IMR-90 (cell line): ENCODE results near the gene USP10. TPM values are rescaled to one million over a fixed set of nuclear protein-coding genes. Genes with fewer than 3 reads are reported as not detected.
A peak's percentile ranks its signal among the peaks of the same experiment; 100 is the strongest.

ENCODE experiments used
- ATAC-seq: fragments of 200-7000 bp; cut with Tn5 transposase; 2 replicates; pipeline ENCODE4 v1.9.1; 2020; ENCODE audit warnings: low read depth, mild to moderate bottlenecking, moderate library complexity
- BruUV-seq: library from RNA; stranded (reverse); fragments of 400-500 nt; replicated peaks from 2 replicates; lab custom pipeline; 2021; lab: Mats Ljungman, UMichigan
- CTCF ChIA-PET: fragments of 300-600 bp; formaldehyde crosslinking; extraction: SDS; loops from one replicate; lab custom pipeline; 2021; ENCODE audit warnings: antibody characterized with exemption; lab: Yijun Ruan, JAX
- POLR2A ChIA-PET: fragments of 300-600 bp; sonication (Branson Sonifier 250); formaldehyde crosslinking; loops from one replicate; lab custom pipeline; 2022; ENCODE audit warnings: antibody characterized with exemption; ENCODE audit not compliant: unreplicated experiment; lab: Charles Lee
- DNase-seq: peaks from one replicate; pipeline ENCODE4 v3.0.0; 2013
- H2AFZ ChIP-seq: replicated peaks from 2 replicates; pipeline ENCODE3; 2013; ENCODE audit warnings: low read length, mild to moderate bottlenecking; ENCODE audit not compliant: poor library complexity
- H2AK5ac ChIP-seq: 2 replicates; pipeline ENCODE4 v1.6.1; 2013; ENCODE audit warnings: low read depth, low read length, inconsistent platforms
- H2AK9ac ChIP-seq: replicated peaks from 2 replicates; pipeline ENCODE3; 2013; ENCODE audit warnings: mild to moderate bottlenecking, low read depth, low read length, moderate library complexity; ENCODE audit not compliant: poor library complexity
- H2BK120ac ChIP-seq: 2 replicates; pipeline ENCODE4 v1.6.1; 2013; ENCODE audit warnings: low read depth, low read length, inconsistent platforms
- H2BK15ac ChIP-seq: 3 replicates; pipeline ENCODE4 v1.6.1; 2013; ENCODE audit warnings: low read depth, low read length, inconsistent platforms
- H2BK20ac ChIP-seq: 2 replicates; pipeline ENCODE4 v1.6.1; 2013; ENCODE audit warnings: low read depth, mild to moderate bottlenecking, inconsistent platforms, low read length, moderate library complexity
- H2BK5ac ChIP-seq: 2 replicates; pipeline ENCODE4 v1.6.1; 2013; ENCODE audit warnings: mild to moderate bottlenecking, low read depth, low read length, inconsistent platforms; ENCODE audit not compliant: poor library complexity, severe bottlenecking
- H3K14ac ChIP-seq: replicated peaks from 2 replicates; pipeline ENCODE4 v1.6.1; 2013; ENCODE audit warnings: low read depth, low read length, inconsistent platforms
- H3K18ac ChIP-seq: 2 replicates; pipeline ENCODE4 v1.6.1; 2013; ENCODE audit warnings: low read depth, low read length, control low read depth
- H3K23ac ChIP-seq: 2 replicates; pipeline ENCODE4 v1.6.1; 2013; ENCODE audit warnings: low read depth, low read length, inconsistent platforms
- H3K27ac ChIP-seq: 2 replicates; pipeline ENCODE4 v1.5.1; 2013; ENCODE audit warnings: mild to moderate bottlenecking, control low read depth, low read length; ENCODE audit not compliant: insufficient read depth
- H3K27me3 ChIP-seq: 2 replicates; pipeline ENCODE4 v1.6.1; 2013; ENCODE audit warnings: low read length; ENCODE audit not compliant: control insufficient read depth, insufficient read depth
- H3K36me3 ChIP-seq: 2 replicates; pipeline ENCODE4 v1.6.1; 2013; ENCODE audit warnings: low read length, mixed read lengths; ENCODE audit not compliant: control insufficient read depth, insufficient read depth
- H3K4ac ChIP-seq: 2 replicates; pipeline ENCODE4 v1.6.1; 2013; ENCODE audit warnings: low read depth, low read length, inconsistent platforms
- H3K4me1 ChIP-seq: 2 replicates; pipeline ENCODE4 v1.6.1; 2013; ENCODE audit warnings: low read length, mixed read lengths; ENCODE audit not compliant: control insufficient read depth, insufficient read depth
- H3K4me2 ChIP-seq: 2 replicates; pipeline ENCODE4 v1.6.1; 2013; ENCODE audit warnings: low read depth, mild to moderate bottlenecking, control low read depth, low read length, moderate library complexity
- H3K4me3 ChIP-seq: 2 replicates; pipeline ENCODE4 v1.5.1; 2013; ENCODE audit warnings: low read depth, mild to moderate bottlenecking, control low read depth, low read length, moderate library complexity; ENCODE audit not compliant: insufficient read depth
- H3K56ac ChIP-seq: 2 replicates; pipeline ENCODE4 v1.6.1; 2013; ENCODE audit warnings: low read length, inconsistent platforms; ENCODE audit not compliant: insufficient read depth; ENCODE audit errors: extremely low read depth
- H3K79me1 ChIP-seq, 2 experiments: 2 replicates each; pipeline ENCODE4 v1.6.1; 2013; ENCODE audit warnings: low read length in 2 of 2, inconsistent platforms in 1 of 2, low read depth in 1 of 2
- H3K9ac ChIP-seq: 2 replicates; pipeline ENCODE4 v1.6.1; 2013; ENCODE audit warnings: low read depth, low read length, control low read depth
- H3K9me1 ChIP-seq: 2 replicates; pipeline ENCODE4 v1.6.1; 2013; ENCODE audit warnings: low read length, inconsistent platforms; ENCODE audit not compliant: insufficient read depth
- H3K9me3 ChIP-seq: 2 replicates; pipeline ENCODE4 v1.6.1; 2013; ENCODE audit warnings: low read length; ENCODE audit not compliant: control insufficient read depth, insufficient read depth
- H4K20me1 ChIP-seq: 2 replicates; pipeline ENCODE4 v1.6.1; 2013; ENCODE audit warnings: low read length, inconsistent platforms; ENCODE audit not compliant: insufficient read depth
- H4K5ac ChIP-seq: 2 replicates; pipeline ENCODE4 v1.6.1; 2013; ENCODE audit warnings: mild to moderate bottlenecking, low read depth, low read length, control low read depth
- H4K8ac ChIP-seq, 2 experiments: 2 replicates each; pipeline ENCODE4 v1.6.1; 2013; ENCODE audit warnings: low read depth in 2 of 2, low read length in 2 of 2, control low read depth in 1 of 2, inconsistent platforms in 1 of 2
- H4K91ac ChIP-seq: 2 replicates; pipeline ENCODE4 v1.6.1; 2013; ENCODE audit warnings: low read depth, low read length, inconsistent platforms; ENCODE audit not compliant: insufficient read depth
- BHLHE40 ChIP-seq: fragments of 150-350 bp; IDR thresholded peaks from 2 replicates; pipeline ENCODE4 v1.6.1; 2016; ENCODE audit warnings: mild to moderate bottlenecking, low read depth, low read length
- CHD1 ChIP-seq: IDR thresholded peaks from 2 replicates; pipeline ENCODE4 v1.6.1; 2012; ENCODE audit warnings: low read depth, low read length, improper control_type of control experiment
- CTCF ChIP-seq: conservative IDR thresholded peaks from 2 replicates; pipeline ENCODE4 v1.5.1; 2012; ENCODE audit warnings: mild to moderate bottlenecking, low read depth, low read length, improper control_type of control experiment
- ELK1 ChIP-seq: fragments of 150-350 bp; IDR thresholded peaks from 2 replicates; pipeline ENCODE4 v1.6.1; 2016; ENCODE audit warnings: low read depth, mild to moderate bottlenecking, low read length, moderate library complexity, borderline replicate concordance
- FOS ChIP-seq: fragments of 150-350 bp; IDR thresholded peaks from 2 replicates; pipeline ENCODE4 v1.6.1; 2016; ENCODE audit warnings: low read depth, low read length
- MAFK ChIP-seq: IDR thresholded peaks from 2 replicates; pipeline ENCODE4 v1.6.1; 2012; ENCODE audit warnings: low read depth, low read length, improper control_type of control experiment
- MAZ ChIP-seq: IDR thresholded peaks from 2 replicates; pipeline ENCODE4 v1.6.1; 2012; ENCODE audit warnings: low read depth, mild to moderate bottlenecking, low read length, improper control_type of control experiment, moderate library complexity, borderline replicate concordance
- MXI1 ChIP-seq: IDR thresholded peaks from 2 replicates; pipeline ENCODE4 v1.6.1; 2012; ENCODE audit warnings: low read depth, mild to moderate bottlenecking, low read length, moderate library complexity, borderline replicate concordance
- NFE2L2 ChIP-seq: fragments of 150-350 bp; IDR thresholded peaks from 2 replicates; pipeline ENCODE4 v1.6.1; 2016; ENCODE audit warnings: low read depth, mild to moderate bottlenecking, low read length
- POLR2A ChIP-seq: IDR thresholded peaks from 2 replicates; pipeline ENCODE4 v1.6.1; 2012; ENCODE audit warnings: mild to moderate bottlenecking, low read depth, low read length
- RAD21 ChIP-seq: IDR thresholded peaks from 2 replicates; pipeline ENCODE4 v1.6.1; 2012; ENCODE audit warnings: low read length, improper control_type of control experiment
- RCOR1 ChIP-seq: IDR thresholded peaks from 2 replicates; pipeline ENCODE4 v1.6.1; 2012; ENCODE audit warnings: mild to moderate bottlenecking, low read length, improper control_type of control experiment; ENCODE audit not compliant: insufficient replicate concordance
- RFX5 ChIP-seq: IDR thresholded peaks from 2 replicates; pipeline ENCODE4 v1.8.0; 2012; ENCODE audit warnings: low read depth, mild to moderate bottlenecking, low read length, moderate library complexity
- SMC3 ChIP-seq: fragments of 150-350 bp; IDR thresholded peaks from 2 replicates; pipeline ENCODE4 v1.6.1; 2016; ENCODE audit warnings: low read depth, mild to moderate bottlenecking, antibody characterized with exemption, low read length, moderate library complexity
- USF2 ChIP-seq: fragments of 150-350 bp; IDR thresholded peaks from 2 replicates; pipeline ENCODE4 v1.6.1; 2017; ENCODE audit warnings: mild to moderate bottlenecking, antibody characterized with exemption, low read length, low read depth
- WGBS, 2 experiments: methylation state at CpG; one replicate each; pipeline versions ENCODE4 v1.1.5 to v1.1.7; 2013; ENCODE audit warnings: missing lambda C conversion rate in 2 of 2; ENCODE audit not compliant: insufficient read length in 1 of 2; ENCODE audit errors: extremely low coverage in 2 of 2; 5-methylcytosine and 5-hydroxymethylcytosine counted together
- dilution Hi-C: fragments of 300-500 bp; cut with HindIII; formaldehyde crosslinking; loops from one replicate; pipeline ENCODE4 v1.14.3; 2018; ENCODE audit warnings: low sequenced_read_pairs; ENCODE audit not compliant: unreplicated experiment
- in situ Hi-C: fragments of 300-500 bp; cut with MboI; formaldehyde crosslinking; loops from 3 replicates; pipeline ENCODE4 v1.14.3; 2019; ENCODE audit warnings: low sequenced_read_pairs, inconsistent platforms, mixed read lengths
- intact Hi-C: fragments of 100-400 bp; cut with micrococcal nuclease; formaldehyde crosslinking; loops from 2 replicates; pipeline ENCODE4 v1.10.0; 2022
- polyA plus RNA-seq, 3 experiments: library from polyadenylated mRNA; depleted of rRNA; stranded (reverse); fragments of >200 nt; gene quantifications; 2 replicates each; pipeline ENCODE4 v1.2.3, GENCODE V29; 2012; ENCODE audit warnings: low replicate concordance in 1 of 3
- total RNA-seq: library from RNA; depleted of rRNA; stranded (reverse); fragments of >200 nt; gene quantifications from 2 replicates; pipeline ENCODE4 v1.2.3, GENCODE V29; 2012

Gene USP10
- total and polyA plus RNA-seq, 2 of the 4 experiments (the other 2 are of a cell fraction), result 54.3 to 79.0 TPM

DNA sequence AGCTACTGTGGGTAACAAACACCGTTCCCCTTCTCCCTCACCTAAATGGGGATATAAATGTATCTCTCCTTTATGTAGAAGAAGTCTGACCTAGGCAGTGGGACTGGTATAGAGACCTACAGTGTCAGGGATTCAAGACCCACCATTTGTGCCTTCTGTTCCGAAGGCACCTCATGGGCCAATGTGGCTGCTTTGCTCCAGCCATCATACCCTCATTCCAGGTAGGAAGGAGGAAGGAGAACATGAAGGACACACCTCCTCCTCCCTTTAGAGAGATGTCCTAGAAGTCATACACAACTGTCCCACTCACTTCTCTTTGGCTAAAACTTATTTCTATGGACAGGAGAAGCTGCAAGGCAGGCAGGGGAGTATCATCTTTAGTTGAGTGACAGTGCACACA is 111.7 kb downstream of the USP10 start:
- Histone ChIP-seq H3K9me1 (peaks cover 17% of the 10 kb centered on the region), H3K9ac (no peak overlapping the region), H3K27me3 (no peaks in the 10 kb centered on the region), H3K27ac (no peak overlapping the region), H2AK5ac (peak overlapping the region; percentile 61), H2AK9ac (no peak overlapping the region), H4K91ac (peak overlapping the region; percentile 44; the same call in 1 of the 2 replicates), H3K4me3 (no peak overlapping the region), H2BK15ac (0 out of 3 replicates have a peak overlapping the region, but pooled peaks have one; percentile 78), H3K79me1 (0 out of 4 replicates have a peak, but pooled peaks cover 0 to 8% of the 10 kb centered on the region in 2 experiments), H4K20me1 (0 out of 2 replicates have a peak, but pooled peaks cover 4% of the 10 kb centered on the region), H3K4me1 (peaks cover 15% of the 10 kb centered on the region), H3K9me3 (0 out of 2 replicates have a peak, but pooled peaks cover 4% of the 10 kb centered on the region), H2AFZ (no peak overlapping the region), H3K56ac (no peak overlapping the region), H3K36me3 (no peaks in the 10 kb centered on the region), H3K23ac (no peak overlapping the region), H2BK120ac (peak overlapping the region; percentile 97; the same call in 1 of the 2 replicates), H4K5ac (no peak overlapping the region), H3K4ac (peak overlapping the region; percentile 69), H2BK20ac (peak overlapping the region; percentile 86), H4K8ac (peak overlapping the region in 1 of 2 experiments; percentile 26; a peak in 1 of 4 replicates), H3K4me2 (no peak overlapping the region), H3K14ac (peak overlapping the region; percentile 65), H2BK5ac (no peak overlapping the region), H3K18ac (no peak overlapping the region)
- ChIA-PET POLR2A (interaction anchor here (0.6 kb wide), 1 partner anchor 17 kb away, joined by 3 read pairs; no protein-coding TSS in a partner anchor), CTCF (no interaction called here)
- DNase-seq (no peak), ATAC-seq (no peak)
- BruUV-seq, result no TSS peak
- in situ Hi-C loops, result no loop called here
- TF ChIP-seq RFX5 (no peak), RAD21 (no peak), CHD1 (no peak), POLR2A (no peak), BHLHE40 (no peak), MXI1 (no peak), MAZ (no peak), NFE2L2 (no peak), USF2 (no peak), ELK1 (no peak), SMC3 (no peak), MAFK (no peak), CTCF (no peak), RCOR1 (no peak), FOS (no peak)
- intact Hi-C loops, result no loop called here
- no CpG with 5 or more reads among the region's 2 CpGs for WGBS, 2 experiments
- dilution Hi-C loops, result no loop called here
